Right lobe of liver (tissue), 4 donors: ENCODE data around the gene KIAA1614.

ENCODE experiments used
- POLR2A ChIP-seq: fragments of 450-650 bp; IDR thresholded peaks from one replicate; pipeline ENCODE4 v1.6.1; 2017; ENCODE audit warnings: antibody characterized with exemption, mild to moderate bottlenecking
- TF ChIP-seq, protein P1 (sequence below), 4 donors: fragments of 200-600 bp in 3 of 4; fragments of 450-650 bp in 1 of 4; IDR thresholded peaks; one replicate each; pipeline versions ENCODE4 v1.5.1 to v1.8.0; 2016 to 2022; ENCODE audit warnings: antibody characterized with exemption in 4 of 4, mild to moderate bottlenecking in 2 of 4
- donor health status: DM: no; HTN: no; CAD: no.
- donor health status: DM: no; HTN: no; CAD: no.
- donor health status: DM: no; HTN: yes; CAD: no.

DNA sequence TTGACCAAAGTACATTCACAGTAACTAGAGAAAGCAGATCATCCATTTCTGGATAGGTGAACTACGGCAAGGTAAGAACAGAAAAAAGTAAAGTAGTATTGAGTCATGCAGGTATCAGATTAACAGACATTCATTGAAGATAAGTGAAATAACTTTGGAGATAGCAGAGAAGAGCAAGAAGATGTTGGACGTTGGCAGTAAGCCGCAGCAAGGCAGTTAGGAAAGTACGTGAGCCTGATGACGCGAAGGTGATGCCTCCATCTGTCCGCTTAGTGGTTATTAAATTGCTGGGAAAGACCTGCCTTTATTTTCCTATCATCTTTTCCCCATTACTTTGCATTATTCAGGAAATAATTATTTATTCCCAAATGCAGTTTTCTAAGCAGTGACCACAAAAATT, 24.9 kb upstream of the KIAA1614 start:
- TF ChIP-seq, protein P1, sequence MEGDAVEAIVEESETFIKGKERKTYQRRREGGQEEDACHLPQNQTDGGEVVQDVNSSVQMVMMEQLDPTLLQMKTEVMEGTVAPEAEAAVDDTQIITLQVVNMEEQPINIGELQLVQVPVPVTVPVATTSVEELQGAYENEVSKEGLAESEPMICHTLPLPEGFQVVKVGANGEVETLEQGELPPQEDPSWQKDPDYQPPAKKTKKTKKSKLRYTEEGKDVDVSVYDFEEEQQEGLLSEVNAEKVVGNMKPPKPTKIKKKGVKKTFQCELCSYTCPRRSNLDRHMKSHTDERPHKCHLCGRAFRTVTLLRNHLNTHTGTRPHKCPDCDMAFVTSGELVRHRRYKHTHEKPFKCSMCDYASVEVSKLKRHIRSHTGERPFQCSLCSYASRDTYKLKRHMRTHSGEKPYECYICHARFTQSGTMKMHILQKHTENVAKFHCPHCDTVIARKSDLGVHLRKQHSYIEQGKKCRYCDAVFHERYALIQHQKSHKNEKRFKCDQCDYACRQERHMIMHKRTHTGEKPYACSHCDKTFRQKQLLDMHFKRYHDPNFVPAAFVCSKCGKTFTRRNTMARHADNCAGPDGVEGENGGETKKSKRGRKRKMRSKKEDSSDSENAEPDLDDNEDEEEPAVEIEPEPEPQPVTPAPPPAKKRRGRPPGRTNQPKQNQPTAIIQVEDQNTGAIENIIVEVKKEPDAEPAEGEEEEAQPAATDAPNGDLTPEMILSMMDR (IDR thresholded peaks at IDR 0.05): no peak
- TF ChIP-seq POLR2A: no peak
